Measurements from ENCODE around the gene TPD52L3. TPM values are rescaled to one million over a fixed set of nuclear protein-coding genes. Genes with fewer than 3 reads are reported as not detected.

The TPD52L3 gene
- total and polyA plus RNA-seq, 2 of the 13 experiments (the other 11 are each of a cell fraction or from before 2014, with no cell fraction given): not detected

DNA sequence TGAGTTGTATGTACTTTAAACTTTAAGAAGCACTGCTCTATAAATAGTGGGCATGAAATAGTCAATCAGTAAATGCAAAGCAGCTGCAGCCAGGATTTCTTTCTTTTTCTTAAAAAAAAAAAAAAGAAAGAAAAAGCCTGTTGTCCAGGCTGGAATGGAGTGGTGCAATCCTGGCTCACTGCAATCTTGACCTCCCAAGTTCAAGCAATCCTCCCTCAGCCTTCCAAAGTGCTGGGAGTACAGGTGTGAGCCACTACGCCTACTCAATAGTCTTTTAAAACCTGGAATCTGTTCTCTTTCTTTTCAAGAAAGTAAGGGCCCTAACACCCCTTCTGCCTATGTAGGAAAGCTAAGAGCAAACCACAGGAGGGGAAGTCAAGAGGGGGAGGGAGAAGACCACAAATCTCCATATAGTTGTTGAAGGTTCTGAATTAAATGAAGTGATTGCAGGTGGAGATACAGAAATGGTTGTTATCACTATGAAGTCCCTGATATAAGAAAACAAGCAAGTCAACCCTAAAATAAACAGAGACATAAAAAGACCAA is 20.6 kb upstream of the TPD52L3 start (continued):
- TF ChIP-seq, protein P1, sequence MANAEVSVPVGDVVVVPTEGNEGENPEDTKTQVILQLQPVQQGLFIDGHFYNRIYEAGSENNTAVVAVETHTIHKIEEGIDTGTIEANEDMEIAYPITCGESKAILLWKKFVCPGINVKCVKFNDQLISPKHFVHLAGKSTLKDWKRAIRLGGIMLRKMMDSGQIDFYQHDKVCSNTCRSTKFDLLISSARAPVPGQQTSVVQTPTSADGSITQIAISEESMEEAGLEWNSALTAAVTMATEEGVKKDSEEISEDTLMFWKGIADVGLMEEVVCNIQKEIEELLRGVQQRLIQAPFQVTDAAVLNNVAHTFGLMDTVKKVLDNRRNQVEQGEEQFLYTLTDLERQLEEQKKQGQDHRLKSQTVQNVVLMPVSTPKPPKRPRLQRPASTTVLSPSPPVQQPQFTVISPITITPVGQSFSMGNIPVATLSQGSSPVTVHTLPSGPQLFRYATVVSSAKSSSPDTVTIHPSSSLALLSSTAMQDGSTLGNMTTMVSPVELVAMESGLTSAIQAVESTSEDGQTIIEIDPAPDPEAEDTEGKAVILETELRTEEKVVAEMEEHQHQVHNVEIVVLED (CRISPR knock-in tag; IDR thresholded peaks at IDR 0.05; ENCODE audit: borderline replicate concordance): no peak
- TF ChIP-seq, protein P2, sequence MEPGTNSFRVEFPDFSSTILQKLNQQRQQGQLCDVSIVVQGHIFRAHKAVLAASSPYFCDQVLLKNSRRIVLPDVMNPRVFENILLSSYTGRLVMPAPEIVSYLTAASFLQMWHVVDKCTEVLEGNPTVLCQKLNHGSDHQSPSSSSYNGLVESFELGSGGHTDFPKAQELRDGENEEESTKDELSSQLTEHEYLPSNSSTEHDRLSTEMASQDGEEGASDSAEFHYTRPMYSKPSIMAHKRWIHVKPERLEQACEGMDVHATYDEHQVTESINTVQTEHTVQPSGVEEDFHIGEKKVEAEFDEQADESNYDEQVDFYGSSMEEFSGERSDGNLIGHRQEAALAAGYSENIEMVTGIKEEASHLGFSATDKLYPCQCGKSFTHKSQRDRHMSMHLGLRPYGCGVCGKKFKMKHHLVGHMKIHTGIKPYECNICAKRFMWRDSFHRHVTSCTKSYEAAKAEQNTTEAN (CRISPR knock-in tag; conservative IDR thresholded peaks at IDR 0.05): no peak
- no peak for TF ChIP-seq FOXM1 (CRISPR knock-in tag; IDR thresholded peaks at IDR 0.05)
- TF ChIP-seq SRSF9 (IDR thresholded peaks at IDR 0.05; ENCODE audit: borderline replicate concordance, insufficient read depth, low read depth, low read length, poor library complexity, severe bottlenecking): no peak
- no peak for TF ChIP-seq MAFG (CRISPR knock-in tag; IDR thresholded peaks at IDR 0.05)

DNA sequence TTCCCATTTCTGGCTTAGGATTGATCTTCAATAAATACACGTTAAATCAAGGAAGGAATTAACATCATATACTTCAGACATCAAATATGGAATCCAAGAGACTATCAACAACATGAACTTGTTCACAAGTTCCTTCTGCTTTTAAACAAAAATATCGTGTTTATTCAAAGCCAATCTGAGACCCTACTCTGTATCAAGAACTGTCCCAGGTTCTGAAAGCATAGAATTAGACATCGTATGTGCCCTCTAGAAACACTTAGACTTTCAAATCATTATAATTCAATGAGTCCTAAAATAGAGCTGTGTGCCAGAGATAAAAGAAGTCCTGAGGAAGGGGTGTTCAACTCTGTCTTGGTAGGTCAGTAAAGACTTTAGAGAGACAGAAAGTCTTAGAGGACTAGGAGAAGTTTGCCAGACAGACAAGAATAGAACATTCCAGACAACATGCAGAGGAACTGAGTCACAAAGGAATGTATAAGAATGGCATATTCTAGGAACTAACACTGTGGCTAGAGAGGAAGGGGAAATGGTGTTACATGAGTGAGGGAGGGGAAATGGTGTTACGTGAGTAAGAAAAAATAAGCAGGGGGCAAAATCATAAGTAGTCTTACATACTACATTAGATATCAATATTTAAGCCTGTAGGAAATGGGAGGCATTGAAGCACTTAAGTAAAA is 2.9 kb downstream of the TPD52L3 start:
- ChIA-PET POLR2A (no interaction called here), CTCF (ENCODE audit: low intra/inter-chr PET ratio, low total read pairs) (no interaction called here)
- no peak overlapping the region for H3K4me3 ChIP-seq (replicated peaks in 1 of 3; ENCODE audit: insufficient read depth in 1 of 3, low read depth in 2 of 3, low read length in 3 of 3)
- no peaks in the 10 kb centered on the region for H3K9me3 ChIP-seq (ENCODE audit: low read length)
- H3K27ac ChIP-seq (ENCODE audit: extremely low read length, insufficient read depth, low read length): no peak overlapping the region
- H3K9ac ChIP-seq (ENCODE audit: insufficient read depth, low read depth, low read length): no peak overlapping the region
- no TSS peak for BruUV-seq (replicated peaks)
- TF ChIP-seq NFE2L2 (IDR thresholded peaks at IDR 0.05; ENCODE audit: low read length): no peak
- TF ChIP-seq, protein P3, sequence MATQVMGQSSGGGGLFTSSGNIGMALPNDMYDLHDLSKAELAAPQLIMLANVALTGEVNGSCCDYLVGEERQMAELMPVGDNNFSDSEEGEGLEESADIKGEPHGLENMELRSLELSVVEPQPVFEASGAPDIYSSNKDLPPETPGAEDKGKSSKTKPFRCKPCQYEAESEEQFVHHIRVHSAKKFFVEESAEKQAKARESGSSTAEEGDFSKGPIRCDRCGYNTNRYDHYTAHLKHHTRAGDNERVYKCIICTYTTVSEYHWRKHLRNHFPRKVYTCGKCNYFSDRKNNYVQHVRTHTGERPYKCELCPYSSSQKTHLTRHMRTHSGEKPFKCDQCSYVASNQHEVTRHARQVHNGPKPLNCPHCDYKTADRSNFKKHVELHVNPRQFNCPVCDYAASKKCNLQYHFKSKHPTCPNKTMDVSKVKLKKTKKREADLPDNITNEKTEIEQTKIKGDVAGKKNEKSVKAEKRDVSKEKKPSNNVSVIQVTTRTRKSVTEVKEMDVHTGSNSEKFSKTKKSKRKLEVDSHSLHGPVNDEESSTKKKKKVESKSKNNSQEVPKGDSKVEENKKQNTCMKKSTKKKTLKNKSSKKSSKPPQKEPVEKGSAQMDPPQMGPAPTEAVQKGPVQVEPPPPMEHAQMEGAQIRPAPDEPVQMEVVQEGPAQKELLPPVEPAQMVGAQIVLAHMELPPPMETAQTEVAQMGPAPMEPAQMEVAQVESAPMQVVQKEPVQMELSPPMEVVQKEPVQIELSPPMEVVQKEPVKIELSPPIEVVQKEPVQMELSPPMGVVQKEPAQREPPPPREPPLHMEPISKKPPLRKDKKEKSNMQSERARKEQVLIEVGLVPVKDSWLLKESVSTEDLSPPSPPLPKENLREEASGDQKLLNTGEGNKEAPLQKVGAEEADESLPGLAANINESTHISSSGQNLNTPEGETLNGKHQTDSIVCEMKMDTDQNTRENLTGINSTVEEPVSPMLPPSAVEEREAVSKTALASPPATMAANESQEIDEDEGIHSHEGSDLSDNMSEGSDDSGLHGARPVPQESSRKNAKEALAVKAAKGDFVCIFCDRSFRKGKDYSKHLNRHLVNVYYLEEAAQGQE (IDR thresholded peaks at IDR 0.05; ENCODE audit: borderline replicate concordance in 1 of 2, low read depth in 1 of 2, low read length in 2 of 2): peak in 1 of 2 experiments; percentile 64; a peak in 1 of 4 replicates
- no peak for DNase-seq (ENCODE audit: low spot score)
- WGBS (ENCODE audit: low lambda C conversion rate): 36% methylated on average over 4 of the region's 4 CpGs
- no peaks in the 10 kb centered on the region for H3K79me2 ChIP-seq (ENCODE audit: insufficient read depth, low read length)
- H2AFZ ChIP-seq (ENCODE audit: low read length): no peak overlapping the region
- peaks cover 0 to 21% of the 10 kb centered on the region in 2 experiments; a peak in 2 of 5 replicates for H3K27me3 ChIP-seq (ENCODE audit: control insufficient read depth in 1 of 2, insufficient read depth in 2 of 2, low read length in 2 of 2)
- no peak for FAIRE-seq
- ATAC-seq: no peak
- intact Hi-C loops (cut with micrococcal nuclease; ENCODE audit: unreplicated experiment) (no loop called here), in situ Hi-C loops (cut with HindIII; ENCODE audit: extremely low pct_ligation_motif_present, low pct_unique_long_range_greater_than_20kb) (no loop called here)
- H3K36me3 ChIP-seq (replicated peaks in 1 of 2; ENCODE audit: control insufficient read depth in 1 of 2, insufficient read depth in 2 of 2, low read length in 2 of 2): no peaks in the 10 kb centered on the region
- H3K4me2 ChIP-seq (ENCODE audit: low read depth, low read length): no peak overlapping the region
- 0 out of 2 replicates have a peak, but pooled peaks cover 4% of the 10 kb centered on the region for H3K4me1 ChIP-seq (ENCODE audit: insufficient read depth, low read length)
- H4K20me1 ChIP-seq (ENCODE audit: insufficient read depth, low read length): no peaks in the 10 kb centered on the region

All from HepG2 (cell line).